ENCODE data around the gene CAPN5. TPM values are rescaled to one million over a fixed set of nuclear protein-coding genes. Genes with fewer than 3 reads are reported as not detected.

The CAPN5 gene
- total and polyA plus RNA-seq, 2 donors from 2014 or later = 20.0 to 36.0 TPM

- intact Hi-C loops (cut with DNase I) = no loop called here
- peak in 1 of 5 donors; percentile 63 for DNase-seq
- FAIRE-seq = no peak
These were observed 52.2 kb downstream of the CAPN5 start for GRCh38 chr11:77118971-77119370.

GRCh38 chr11:77119531-77119936, 52.8 kb downstream of the CAPN5 start:
- no peaks in the 10 kb centered on the region for H3K27me3 ChIP-seq (ENCODE audit: control insufficient read depth, insufficient read depth, low read length)
- no peak overlapping the region for H3K4me3 ChIP-seq (ENCODE audit: low read length in 3 of 3)
- intact Hi-C loops (cut with DNase I) = no loop called here
- TF ChIP-seq CTCF (IDR thresholded peaks at IDR 0.05; ENCODE audit: borderline replicate concordance, extremely low read depth, insufficient read depth) = no peak
- peak in 1 of 5 donors; percentile 62 for DNase-seq
- peaks cover 0 to 6% (median 2%) of the 10 kb centered on the region in 3 donors for H3K36me3 ChIP-seq (ENCODE audit: control insufficient read depth in 2 of 3, insufficient read depth in 3 of 3, low read length in 3 of 3)
- H3K9me3 ChIP-seq (ENCODE audit: control insufficient read depth in 2 of 3, insufficient read depth in 1 of 3, low read length in 3 of 3) = no peaks in the 10 kb centered on the region
- no peak overlapping the region for H3K9ac ChIP-seq (ENCODE audit: low read length in 3 of 3)
- no peaks in the 10 kb centered on the region for H3K4me1 ChIP-seq (ENCODE audit: control insufficient read depth in 2 of 3, insufficient read depth in 2 of 3, low read depth in 1 of 3, low read length in 3 of 3)
- no peak overlapping the region for H3K27ac ChIP-seq (ENCODE audit: low read depth in 2 of 2, low read length in 2 of 2)
- no peak for FAIRE-seq

More at GRCh38 chr11:77118971-77119370, 52.2 kb downstream of the CAPN5 start:
- Histone ChIP-seq H3K27ac (ENCODE audit: low read depth in 2 of 2, low read length in 2 of 2) (no peak overlapping the region), H3K9ac (ENCODE audit: low read length in 3 of 3) (no peak overlapping the region), H3K27me3 (ENCODE audit: control insufficient read depth, insufficient read depth, low read length) (no peaks in the 10 kb centered on the region), H3K36me3 (ENCODE audit: control insufficient read depth in 2 of 3, insufficient read depth in 3 of 3, low read length in 3 of 3) (peaks cover 0 to 6% (median 2%) of the 10 kb centered on the region in 3 donors), H3K4me1 (ENCODE audit: control insufficient read depth in 2 of 3, insufficient read depth in 2 of 3, low read depth in 1 of 3, low read length in 3 of 3) (no peaks in the 10 kb centered on the region), H3K9me3 (ENCODE audit: control insufficient read depth in 2 of 3, insufficient read depth in 1 of 3, low read length in 3 of 3) (no peaks in the 10 kb centered on the region), H3K4me3 (ENCODE audit: low read length in 3 of 3) (no peak overlapping the region)
- TF ChIP-seq CTCF (IDR thresholded peaks at IDR 0.05; ENCODE audit: borderline replicate concordance, extremely low read depth, insufficient read depth) = no peak

GRCh38 chr11:77120571-77120970, 53.8 kb downstream of the CAPN5 start:
- intact Hi-C loops (cut with DNase I) = no loop called here
- no peak for FAIRE-seq
- Histone ChIP-seq H3K36me3 (ENCODE audit: control insufficient read depth in 2 of 3, insufficient read depth in 3 of 3, low read length in 3 of 3) (peaks cover 0 to 6% (median 2%) of the 10 kb centered on the region in 3 donors), H3K4me3 (ENCODE audit: low read length in 3 of 3) (no peak overlapping the region), H3K4me1 (ENCODE audit: control insufficient read depth in 2 of 3, insufficient read depth in 2 of 3, low read depth in 1 of 3, low read length in 3 of 3) (no peaks in the 10 kb centered on the region), H3K27ac (ENCODE audit: low read depth in 2 of 2, low read length in 2 of 2) (no peak overlapping the region), H3K9ac (ENCODE audit: low read length in 3 of 3) (no peak overlapping the region), H3K27me3 (ENCODE audit: control insufficient read depth, insufficient read depth, low read length) (no peaks in the 10 kb centered on the region), H3K9me3 (ENCODE audit: control insufficient read depth in 2 of 3, insufficient read depth in 1 of 3, low read length in 3 of 3) (no peaks in the 10 kb centered on the region)
- DNase-seq = peak in 1 of 5 donors; percentile 51
- TF ChIP-seq CTCF (IDR thresholded peaks at IDR 0.05; ENCODE audit: borderline replicate concordance, extremely low read depth, insufficient read depth) = no peak

- Histone ChIP-seq H3K36me3 (ENCODE audit: control insufficient read depth in 2 of 3, insufficient read depth in 3 of 3, low read length in 3 of 3) (peaks cover 0 to 6% (median 2%) of the 10 kb centered on the region in 3 donors), H3K27ac (ENCODE audit: low read depth in 2 of 2, low read length in 2 of 2) (no peak overlapping the region), H3K27me3 (ENCODE audit: control insufficient read depth, insufficient read depth, low read length) (no peaks in the 10 kb centered on the region), H3K4me1 (ENCODE audit: control insufficient read depth in 2 of 3, insufficient read depth in 2 of 3, low read depth in 1 of 3, low read length in 3 of 3) (no peaks in the 10 kb centered on the region), H3K9me3 (ENCODE audit: control insufficient read depth in 2 of 3, insufficient read depth in 1 of 3, low read length in 3 of 3) (no peaks in the 10 kb centered on the region), H3K9ac (ENCODE audit: low read length in 3 of 3) (no peak overlapping the region), H3K4me3 (ENCODE audit: low read length in 3 of 3) (no peak overlapping the region)
- FAIRE-seq = no peak
- intact Hi-C loops (cut with DNase I) = no loop called here
- DNase-seq = peak in 1 of 5 donors; percentile 60
- TF ChIP-seq CTCF (IDR thresholded peaks at IDR 0.05; ENCODE audit: borderline replicate concordance, extremely low read depth, insufficient read depth) = no peak
These were observed 54.4 kb downstream of the CAPN5 start for GRCh38 chr11:77121096-77121640.

All from kidney (tissue), 14 donors.